Coronary artery (tissue), 2 donors: ENCODE data around the gene CSTPP1.
"Not testable (repeated sequence)": the region's sequence is repeated elsewhere in the genome, so short reads cannot be mapped to it uniquely, and the experiment has no call there.

Experiments
- DNase-seq: peaks from one replicate; pipeline ENCODE4 v3.0.0-alpha.2; 2017; ENCODE audit warnings: low spot score
- H3K27ac ChIP-seq, 2 donors: fragments of 200-600 bp; sonication (generic); one replicate each; pipeline ENCODE4 v1.5.1; 2016 to 2019
- H3K4me3 ChIP-seq: fragments of 200-600 bp; sonication (generic); 2 replicates; pipeline ENCODE4 v1.5.1; 2016; ENCODE audit warnings: mild to moderate bottlenecking, moderate library complexity
- TF ChIP-seq, protein P1 (sequence below): fragments of 200-600 bp; sonication (generic); IDR thresholded peaks from one replicate; pipeline ENCODE4 v1.5.1; 2019; ENCODE audit warnings: antibody characterized with exemption

CSTPP1 gene

GRCh38 chr11:46951864-46952263 lies 15.3 kb downstream of the CSTPP1 start:
- TF ChIP-seq, protein P1, sequence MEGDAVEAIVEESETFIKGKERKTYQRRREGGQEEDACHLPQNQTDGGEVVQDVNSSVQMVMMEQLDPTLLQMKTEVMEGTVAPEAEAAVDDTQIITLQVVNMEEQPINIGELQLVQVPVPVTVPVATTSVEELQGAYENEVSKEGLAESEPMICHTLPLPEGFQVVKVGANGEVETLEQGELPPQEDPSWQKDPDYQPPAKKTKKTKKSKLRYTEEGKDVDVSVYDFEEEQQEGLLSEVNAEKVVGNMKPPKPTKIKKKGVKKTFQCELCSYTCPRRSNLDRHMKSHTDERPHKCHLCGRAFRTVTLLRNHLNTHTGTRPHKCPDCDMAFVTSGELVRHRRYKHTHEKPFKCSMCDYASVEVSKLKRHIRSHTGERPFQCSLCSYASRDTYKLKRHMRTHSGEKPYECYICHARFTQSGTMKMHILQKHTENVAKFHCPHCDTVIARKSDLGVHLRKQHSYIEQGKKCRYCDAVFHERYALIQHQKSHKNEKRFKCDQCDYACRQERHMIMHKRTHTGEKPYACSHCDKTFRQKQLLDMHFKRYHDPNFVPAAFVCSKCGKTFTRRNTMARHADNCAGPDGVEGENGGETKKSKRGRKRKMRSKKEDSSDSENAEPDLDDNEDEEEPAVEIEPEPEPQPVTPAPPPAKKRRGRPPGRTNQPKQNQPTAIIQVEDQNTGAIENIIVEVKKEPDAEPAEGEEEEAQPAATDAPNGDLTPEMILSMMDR = no peak
- Histone ChIP-seq H3K27ac (no peak overlapping the region), H3K4me3 (no peak overlapping the region)
- DNase-seq = no peak

DNA sequence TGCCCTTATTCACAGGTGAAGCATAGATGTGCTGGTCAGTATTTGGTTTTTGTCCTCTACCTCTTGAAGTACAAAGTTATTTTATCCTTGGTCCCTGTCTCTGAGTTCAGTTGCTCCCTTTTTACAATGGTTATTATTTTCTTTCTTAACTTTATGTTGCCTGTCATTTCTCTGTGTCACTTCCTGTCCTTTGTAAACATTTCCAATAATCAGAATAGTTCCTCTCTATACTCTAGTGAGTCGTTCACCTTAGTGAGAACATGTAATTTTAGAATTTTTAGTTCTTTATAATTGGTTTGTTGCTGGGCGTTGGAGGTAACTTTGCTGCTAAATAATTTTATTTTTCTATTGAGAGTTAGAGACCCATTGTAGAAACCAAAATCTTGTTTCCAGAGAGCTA lies 16.0 kb downstream of the CSTPP1 start:
- no peak overlapping the region for H3K4me3 ChIP-seq
- TF ChIP-seq, protein P1 = no peak
- no peak overlapping the region for H3K27ac ChIP-seq
- DNase-seq = no peak

- H3K27ac ChIP-seq = no peak overlapping the region
- no peak for DNase-seq
- TF ChIP-seq, protein P1 = no peak
- H3K4me3 ChIP-seq = no peak overlapping the region
Observed at GRCh38 chr11:46953093-46953492, 16.5 kb downstream of the CSTPP1 start.

DNA sequence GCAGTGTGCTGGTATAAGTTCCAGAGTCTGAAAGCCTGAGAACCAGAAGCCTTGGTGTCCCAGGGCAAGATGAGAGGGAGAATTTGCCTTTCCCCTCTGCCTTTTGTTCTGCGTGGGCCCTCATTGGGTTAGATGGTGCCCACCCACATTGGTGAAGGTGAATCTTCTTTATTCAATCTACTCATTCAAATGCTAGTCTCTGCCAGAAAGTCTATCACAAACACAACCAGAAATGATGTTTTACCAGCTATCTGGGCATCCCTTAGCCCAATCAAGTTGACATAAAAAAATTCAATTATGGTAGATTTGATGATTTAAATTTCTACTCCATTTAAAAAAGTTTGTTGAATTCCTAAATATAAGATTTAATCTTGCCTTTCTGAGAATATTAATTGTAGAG lies 22.2 kb downstream of the CSTPP1 start:
- TF ChIP-seq, protein P1 = no peak
- Histone ChIP-seq H3K4me3 (no peak overlapping the region), H3K27ac (no peak overlapping the region)
- no peak for DNase-seq

- no peak for DNase-seq
- Histone ChIP-seq H3K4me3 (no peak overlapping the region), H3K27ac (no peak overlapping the region)
- TF ChIP-seq, protein P1 = no peak
Observed at GRCh38 chr11:46961041-46961440, 24.5 kb downstream of the CSTPP1 start.

DNA sequence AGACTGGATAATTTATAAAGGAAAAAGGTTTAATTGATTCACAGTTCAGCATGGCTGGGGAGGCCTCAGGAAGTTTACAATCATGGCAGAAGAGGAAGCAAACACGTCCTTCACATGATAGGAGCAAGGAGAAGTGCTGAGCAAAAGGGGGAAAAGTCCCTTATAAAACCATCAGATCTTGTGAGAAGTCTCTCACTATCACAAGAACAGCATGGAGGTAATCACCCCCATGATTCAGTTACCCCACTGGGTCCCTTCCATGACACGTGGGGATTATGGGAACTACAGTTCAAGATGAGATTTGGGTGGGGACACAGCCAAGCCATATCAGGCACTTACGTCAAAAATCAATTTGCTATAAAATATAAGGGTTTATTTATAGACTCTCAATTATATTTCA lies 25.3 kb downstream of the CSTPP1 start:
- not testable (repeated sequence) for DNase-seq, H3K4me3 ChIP-seq

DNA sequence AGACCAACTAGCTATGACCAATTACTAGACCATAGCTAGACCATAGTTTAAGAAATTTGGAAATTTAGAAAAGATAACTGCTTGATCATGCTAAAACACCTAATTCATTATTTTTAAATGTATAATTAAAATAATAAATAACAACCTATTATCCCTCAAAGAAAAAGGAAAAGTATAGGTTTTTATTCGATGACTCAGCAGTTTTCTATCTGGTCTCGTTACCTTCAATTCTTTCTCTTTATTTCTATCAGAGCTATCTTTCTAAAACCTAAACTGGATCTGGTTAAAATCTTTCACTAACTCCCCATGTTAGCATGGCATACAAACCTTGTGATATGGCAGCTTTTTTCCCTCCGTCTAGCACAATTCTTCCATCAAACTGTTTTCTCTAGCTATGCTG lies 27.3 kb downstream of the CSTPP1 start:
- no peak for DNase-seq
- TF ChIP-seq, protein P1 = no peak
- no peak overlapping the region for H3K27ac ChIP-seq
- no peak overlapping the region for H3K4me3 ChIP-seq

More for the DNA sequence above, 25.3 kb downstream of the CSTPP1 start:
- H3K27ac ChIP-seq = not testable (repeated sequence)

DNA sequence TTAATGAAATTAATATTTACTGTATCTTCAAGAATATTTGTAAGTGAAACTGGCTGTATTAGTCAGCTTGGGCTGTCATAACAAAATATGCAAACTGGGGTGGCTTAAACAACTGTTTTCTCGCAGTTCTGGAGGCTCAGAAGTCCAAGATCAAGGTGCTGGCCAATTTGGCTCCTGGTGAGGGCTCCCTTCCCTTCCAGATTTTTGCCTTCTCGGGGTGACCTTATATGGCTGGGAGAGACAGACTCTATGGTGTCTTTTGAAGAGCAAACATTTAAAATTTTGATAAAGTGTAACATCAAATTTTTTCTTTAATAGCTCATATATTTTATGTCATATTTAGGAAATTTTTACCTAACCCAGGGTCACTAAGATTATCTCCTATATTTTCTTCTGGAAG lies 30.2 kb downstream of the CSTPP1 start:
- no peak overlapping the region for H3K27ac ChIP-seq
- TF ChIP-seq, protein P1 = no peak
- DNase-seq = no peak
- no peak overlapping the region for H3K4me3 ChIP-seq
